Fibroblast of villous mesenchyme (primary cell): ENCODE results near the gene TEX2. TPM values are rescaled to one million over a fixed set of nuclear protein-coding genes. Genes with fewer than 3 reads are reported as not detected.

Source experiments
- DNase-seq: peaks from one replicate; pipeline ENCODE4 v3.0.0-alpha.2; 2010; ENCODE audit warnings: low read depth
- H3K4me3 ChIP-seq: 2 replicates; pipeline ENCODE4 v1.5.1; 2011; ENCODE audit warnings: low read depth, mild to moderate bottlenecking, low read length
- total RNA-seq: library from RNA; depleted of rRNA; stranded (reverse); fragments of >200 nt; gene quantifications from 2 replicates; pipeline ENCODE4 v1.2.3, GENCODE V29; 2012
- TF ChIP-seq, protein P1 (sequence below): IDR thresholded peaks from 2 replicates; pipeline ENCODE4 v1.5.1; 2012; ENCODE audit warnings: low read depth, mild to moderate bottlenecking, low read length; ENCODE audit not compliant: insufficient read depth

Gene TEX2
- total RNA-seq, 1 donor = 45.8 TPM

DNA sequence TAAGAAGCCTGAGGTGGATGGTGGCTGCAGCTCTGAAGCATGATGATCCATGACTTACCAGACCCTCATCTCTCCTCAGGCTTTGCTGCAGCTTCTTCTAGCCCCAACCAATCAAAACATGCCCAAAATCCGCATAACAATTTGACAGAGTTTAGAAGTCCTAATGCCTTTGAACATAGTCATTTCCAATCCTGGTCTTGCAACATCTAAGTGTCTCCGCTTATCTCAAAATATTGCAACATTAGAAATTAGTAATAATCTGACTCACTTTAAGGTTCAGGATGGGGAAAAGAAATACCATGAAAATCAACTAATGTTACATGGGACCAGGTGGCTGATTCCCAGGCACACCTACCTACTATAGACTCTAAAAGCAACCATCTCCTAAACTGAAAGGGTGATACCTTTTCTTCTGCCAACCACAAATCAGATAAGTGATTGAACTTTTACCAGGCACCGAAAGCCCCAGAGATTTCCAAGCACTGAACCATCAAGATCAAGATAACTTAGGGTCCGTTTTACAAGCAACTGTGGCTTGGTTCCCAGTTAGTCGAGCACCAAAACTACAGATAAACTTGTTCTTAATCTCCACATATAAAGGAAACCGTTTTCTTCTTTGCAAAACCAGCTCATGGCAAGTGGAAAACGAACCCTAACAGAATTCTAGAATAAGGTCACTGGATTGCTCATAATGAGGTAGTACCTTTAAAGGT, 147.1 kb downstream of the TEX2 start:
- H3K4me3 ChIP-seq = peak overlapping the region; percentile 25
- DNase-seq = peak; percentile 95
- TF ChIP-seq, protein P1, sequence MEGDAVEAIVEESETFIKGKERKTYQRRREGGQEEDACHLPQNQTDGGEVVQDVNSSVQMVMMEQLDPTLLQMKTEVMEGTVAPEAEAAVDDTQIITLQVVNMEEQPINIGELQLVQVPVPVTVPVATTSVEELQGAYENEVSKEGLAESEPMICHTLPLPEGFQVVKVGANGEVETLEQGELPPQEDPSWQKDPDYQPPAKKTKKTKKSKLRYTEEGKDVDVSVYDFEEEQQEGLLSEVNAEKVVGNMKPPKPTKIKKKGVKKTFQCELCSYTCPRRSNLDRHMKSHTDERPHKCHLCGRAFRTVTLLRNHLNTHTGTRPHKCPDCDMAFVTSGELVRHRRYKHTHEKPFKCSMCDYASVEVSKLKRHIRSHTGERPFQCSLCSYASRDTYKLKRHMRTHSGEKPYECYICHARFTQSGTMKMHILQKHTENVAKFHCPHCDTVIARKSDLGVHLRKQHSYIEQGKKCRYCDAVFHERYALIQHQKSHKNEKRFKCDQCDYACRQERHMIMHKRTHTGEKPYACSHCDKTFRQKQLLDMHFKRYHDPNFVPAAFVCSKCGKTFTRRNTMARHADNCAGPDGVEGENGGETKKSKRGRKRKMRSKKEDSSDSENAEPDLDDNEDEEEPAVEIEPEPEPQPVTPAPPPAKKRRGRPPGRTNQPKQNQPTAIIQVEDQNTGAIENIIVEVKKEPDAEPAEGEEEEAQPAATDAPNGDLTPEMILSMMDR = no peak

DNA sequence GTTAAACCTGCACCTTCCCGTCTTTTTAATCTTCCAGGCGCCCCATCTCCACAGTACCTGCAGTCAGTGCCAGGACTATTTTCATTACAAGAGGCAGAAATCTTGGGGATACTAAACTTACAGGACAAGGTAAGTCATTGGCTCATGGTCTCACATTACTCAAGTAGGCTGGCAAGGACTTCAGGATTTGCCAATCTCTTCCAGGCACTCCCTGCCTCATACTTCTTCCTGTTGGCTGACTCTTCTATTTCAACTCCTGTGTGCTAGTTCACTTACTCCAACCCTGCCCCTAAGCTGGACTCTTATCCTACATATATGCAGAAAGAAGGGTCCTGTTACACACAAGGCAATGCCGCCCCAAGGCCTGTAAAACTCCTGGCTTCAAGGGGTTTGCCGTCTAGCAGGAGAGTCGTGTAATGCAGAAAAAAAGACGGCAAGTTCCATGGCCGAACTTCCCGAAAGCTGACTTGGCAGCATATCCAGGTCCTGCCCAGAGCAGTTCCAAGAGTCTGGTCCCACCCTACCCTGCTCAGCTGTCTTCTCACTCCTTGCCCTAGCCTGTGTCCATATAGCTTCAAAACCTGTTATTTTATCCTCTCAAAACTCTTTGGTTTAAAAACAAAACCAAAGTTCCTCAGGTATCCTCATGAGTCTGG, 147.9 kb downstream of the TEX2 start:
- TF ChIP-seq, protein P1 = no peak
- H3K4me3 ChIP-seq = no peak overlapping the region
- DNase-seq = peak; percentile 38

DNA sequence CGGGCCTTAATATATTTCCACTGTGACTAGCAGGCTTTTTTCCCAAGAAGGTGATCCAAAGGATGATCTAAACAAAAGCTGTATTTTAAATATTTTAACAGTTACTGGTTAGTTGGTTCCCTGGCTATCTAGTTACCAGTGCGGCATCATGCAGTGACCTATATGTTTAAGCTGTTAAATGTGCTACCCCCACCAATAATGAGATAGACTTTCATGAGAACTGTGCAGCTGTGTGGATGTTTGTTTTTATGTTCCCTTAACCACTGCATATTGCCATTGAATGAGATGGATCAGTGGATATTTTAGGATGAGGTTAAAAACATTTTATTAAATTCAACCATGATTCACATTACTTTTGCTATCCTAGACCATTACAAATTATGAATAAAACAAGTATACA, 150.1 kb downstream of the TEX2 start:
- TF ChIP-seq, protein P1 = no peak
- no peak for DNase-seq
- H3K4me3 ChIP-seq = no peak overlapping the region

DNA sequence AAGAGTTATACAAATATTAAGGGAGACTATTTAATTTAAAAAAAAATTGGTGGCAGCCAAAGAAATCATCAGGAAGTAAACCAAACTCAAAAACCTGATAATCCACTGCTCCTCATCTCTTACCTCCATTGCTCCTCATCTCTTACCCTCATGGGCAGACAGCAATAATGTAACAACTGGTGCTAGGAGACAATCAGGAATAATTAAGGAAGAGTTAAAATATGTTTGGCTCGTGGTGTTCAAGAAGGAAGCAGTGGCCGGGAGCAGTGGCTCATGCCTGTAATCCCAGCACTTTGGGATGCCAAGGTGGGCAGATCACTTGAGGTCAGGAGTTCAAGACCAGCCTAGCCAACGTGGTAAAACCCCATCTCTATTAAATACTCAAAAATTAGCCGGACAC, 151.2 kb downstream of the TEX2 start:
- H3K4me3 ChIP-seq = no peak overlapping the region
- TF ChIP-seq, protein P1 = no peak
- no peak for DNase-seq

DNA sequence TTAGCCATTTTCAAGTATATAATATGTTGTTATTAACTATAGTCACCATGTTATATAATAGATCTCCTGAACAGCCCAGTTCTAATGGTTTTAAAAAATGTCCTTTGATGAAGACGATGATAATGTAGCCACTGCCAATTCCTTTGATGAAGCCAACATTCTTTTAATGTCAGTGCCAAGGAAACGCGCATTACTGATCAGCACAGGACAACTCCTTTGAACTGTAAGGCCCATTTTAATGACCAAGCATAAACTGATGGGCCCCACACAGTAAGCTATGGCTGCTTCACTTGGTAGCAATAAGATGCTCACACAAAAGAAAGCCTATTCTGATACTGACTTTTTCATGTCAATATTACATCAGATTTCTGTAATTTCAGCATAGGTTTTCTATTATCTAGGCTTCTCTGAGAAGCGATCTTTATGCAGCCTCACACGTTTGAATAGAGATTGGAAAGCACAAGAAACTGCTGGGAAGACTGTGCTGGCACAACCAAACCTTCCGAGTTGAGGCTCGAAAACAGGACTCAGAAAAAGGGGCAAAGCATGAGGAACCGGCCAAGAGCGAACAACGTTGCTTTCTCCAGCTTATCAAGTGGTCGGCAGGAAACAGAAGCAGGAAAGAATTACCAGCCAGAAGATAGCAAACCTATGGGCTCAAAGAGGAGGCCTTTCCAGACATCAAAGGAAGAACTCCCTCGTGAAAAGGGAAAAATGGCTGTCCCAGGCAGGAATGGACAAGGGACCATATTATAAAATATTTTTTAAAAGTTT, 152.5 kb downstream of the TEX2 start:
- TF ChIP-seq, protein P1 = no peak
- no peak for DNase-seq
- no peak overlapping the region for H3K4me3 ChIP-seq

DNA sequence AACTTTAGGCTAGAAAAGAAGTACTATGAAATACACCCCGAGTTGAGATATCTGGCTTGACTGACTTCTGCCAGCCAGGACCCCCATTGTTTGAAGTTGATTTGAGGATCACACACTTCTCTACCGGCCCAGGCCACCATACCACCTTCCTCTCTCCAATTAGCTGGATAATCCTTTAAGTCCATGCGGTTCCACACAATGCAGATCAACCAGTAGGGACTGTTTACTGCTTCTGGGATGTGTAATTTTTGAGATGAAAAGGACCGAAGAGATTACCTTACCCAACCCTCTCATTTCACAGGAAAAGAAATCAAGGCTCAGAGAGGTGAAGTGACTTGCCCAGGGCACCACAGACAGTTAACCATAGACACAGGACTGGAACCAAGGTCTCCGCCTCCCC, 153.7 kb downstream of the TEX2 start:
- no peak overlapping the region for H3K4me3 ChIP-seq
- TF ChIP-seq, protein P1 = no peak
- DNase-seq = no peak
